ENCODE data around the gene SORCS2.

Gene SORCS2

GRCh38 chr4:7770224-7771050, 578.1 kb downstream of the SORCS2 start:
- H3K27me3 ChIP-seq (ENCODE audit: insufficient read depth, insufficient read length) = no peaks in the 10 kb centered on the region
- peaks cover 13% of the 10 kb centered on the region for H3K4me1 ChIP-seq (ENCODE audit: insufficient read depth, insufficient read length)
- TF ChIP-seq YY1 (IDR thresholded peaks at IDR 0.05; ENCODE audit: insufficient read depth, insufficient read length) (no peak), ZNF274 (IDR thresholded peaks at IDR 0.05; ENCODE audit: low read depth, low read length) (no peak), SUZ12 (IDR thresholded peaks at IDR 0.05; ENCODE audit: extremely low read depth, insufficient read depth, insufficient read length) (no peak)
- no peaks in the 10 kb centered on the region for H3K9me3 ChIP-seq (ENCODE audit: insufficient read depth, low read length)
- peak; percentile 28 for DNase-seq (ENCODE audit: low read depth, low spot score)
- H3K36me3 ChIP-seq (ENCODE audit: insufficient read depth, insufficient read length, low read length) = peaks cover 90% of the 10 kb centered on the region
- H3K9ac ChIP-seq (ENCODE audit: insufficient read length, low read depth) = no peak overlapping the region
- H3K4me3 ChIP-seq (ENCODE audit: insufficient read length, low read depth) = no peak overlapping the region

DNA sequence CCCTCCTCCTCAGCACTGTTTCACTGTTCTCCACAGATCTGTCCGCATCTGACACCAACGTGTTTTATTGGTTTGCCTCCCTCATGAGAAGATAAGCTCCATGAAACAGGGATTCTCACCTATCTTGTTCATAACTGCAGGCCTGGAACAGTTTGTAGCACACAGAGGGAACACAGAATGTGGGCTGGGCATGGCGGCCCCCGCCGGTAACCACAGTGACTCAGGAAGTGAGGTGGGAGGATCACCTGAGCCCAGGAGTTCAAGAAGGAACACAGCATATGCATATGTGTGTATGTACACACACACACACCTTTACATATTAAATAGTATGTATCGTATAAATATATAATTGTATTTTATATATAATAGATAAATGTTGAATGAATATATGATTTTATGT, 578.7 kb downstream of the SORCS2 start:
- peaks cover 13% of the 10 kb centered on the region for H3K4me1 ChIP-seq (ENCODE audit: insufficient read depth, insufficient read length)
- H3K4me3 ChIP-seq (ENCODE audit: insufficient read length, low read depth) = no peak overlapping the region
- H3K27me3 ChIP-seq (ENCODE audit: insufficient read depth, insufficient read length) = no peaks in the 10 kb centered on the region
- no peak for TF ChIP-seq ZNF274 (IDR thresholded peaks at IDR 0.05; ENCODE audit: low read depth, low read length)
- TF ChIP-seq SUZ12 (IDR thresholded peaks at IDR 0.05; ENCODE audit: extremely low read depth, insufficient read depth, insufficient read length) = no peak
- H3K9me3 ChIP-seq (ENCODE audit: insufficient read depth, low read length) = no peaks in the 10 kb centered on the region
- peaks cover 93% of the 10 kb centered on the region for H3K36me3 ChIP-seq (ENCODE audit: insufficient read depth, insufficient read length, low read length)
- DNase-seq (ENCODE audit: low read depth, low spot score) = no peak
- no peak overlapping the region for H3K9ac ChIP-seq (ENCODE audit: insufficient read length, low read depth)

DNA sequence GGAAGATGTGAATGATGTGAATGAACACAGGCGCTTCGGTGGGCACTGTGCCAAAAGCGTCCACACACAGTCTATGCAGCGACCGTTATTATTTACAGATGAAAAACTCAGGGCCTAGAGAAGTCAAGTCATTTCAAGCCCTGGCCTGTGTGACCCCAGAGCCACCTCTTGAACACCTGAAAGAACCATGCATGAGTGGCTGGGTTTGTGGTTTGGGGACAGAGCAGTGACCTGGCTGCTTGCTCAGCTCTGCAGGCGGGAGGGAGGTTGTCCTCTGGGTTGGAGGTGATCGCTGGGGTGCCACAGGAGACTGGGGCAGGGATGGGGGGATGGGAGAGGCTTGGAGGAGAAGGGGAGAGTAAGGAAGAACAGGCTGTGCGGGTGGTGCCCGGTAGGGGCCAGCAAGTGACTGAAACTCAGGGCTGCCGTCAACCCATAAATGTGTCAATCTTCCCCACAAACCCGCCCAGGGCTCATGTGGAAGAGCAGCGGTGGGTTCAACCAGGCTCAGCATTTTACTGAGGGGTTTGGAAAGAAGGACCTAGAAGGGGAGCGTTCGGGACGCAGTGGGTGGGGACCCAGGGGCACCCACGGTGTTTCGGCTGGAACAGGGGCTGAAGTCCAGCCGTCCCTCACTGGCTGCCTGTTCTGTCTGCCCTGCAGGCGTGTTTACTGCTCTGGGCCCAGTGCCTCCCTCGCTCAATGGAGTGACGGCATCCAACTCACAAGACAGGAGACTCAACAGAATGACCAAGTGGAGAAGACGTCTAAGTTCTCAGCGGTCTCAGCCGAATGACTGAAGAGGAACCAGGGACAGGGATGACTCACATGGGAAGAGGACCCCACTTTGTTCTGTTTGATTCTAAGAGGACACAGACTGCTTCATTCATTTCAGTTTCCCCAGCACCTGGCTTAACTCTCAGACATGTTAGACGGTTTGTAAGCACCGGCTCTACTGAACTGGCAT, 579.5 kb downstream of the SORCS2 start:
- no peaks in the 10 kb centered on the region for H3K27me3 ChIP-seq (ENCODE audit: insufficient read depth, insufficient read length)
- no peak overlapping the region for H3K4me3 ChIP-seq (ENCODE audit: insufficient read length, low read depth)
- H3K36me3 ChIP-seq (ENCODE audit: insufficient read depth, insufficient read length, low read length) = peaks cover 92% of the 10 kb centered on the region
- no peak overlapping the region for H3K9ac ChIP-seq (ENCODE audit: insufficient read length, low read depth)
- peaks cover 13% of the 10 kb centered on the region for H3K4me1 ChIP-seq (ENCODE audit: insufficient read depth, insufficient read length)
- no peak for DNase-seq (ENCODE audit: low read depth, low spot score)
- TF ChIP-seq ZNF274 (IDR thresholded peaks at IDR 0.05; ENCODE audit: low read depth, low read length) (no peak), SUZ12 (IDR thresholded peaks at IDR 0.05; ENCODE audit: extremely low read depth, insufficient read depth, insufficient read length) (no peak), YY1 (IDR thresholded peaks at IDR 0.05; ENCODE audit: insufficient read depth, insufficient read length) (no peak)
- no peaks in the 10 kb centered on the region for H3K9me3 ChIP-seq (ENCODE audit: insufficient read depth, low read length)

GRCh38 chr4:7772711-7773385, 580.5 kb downstream of the SORCS2 start:
- H3K27me3 ChIP-seq (ENCODE audit: insufficient read depth, insufficient read length) = no peaks in the 10 kb centered on the region
- no peaks in the 10 kb centered on the region for H3K9me3 ChIP-seq (ENCODE audit: insufficient read depth, low read length)
- H3K4me1 ChIP-seq (ENCODE audit: insufficient read depth, insufficient read length) = peaks cover 13% of the 10 kb centered on the region
- TF ChIP-seq SUZ12 (IDR thresholded peaks at IDR 0.05; ENCODE audit: extremely low read depth, insufficient read depth, insufficient read length) (no peak), ZNF274 (IDR thresholded peaks at IDR 0.05; ENCODE audit: low read depth, low read length) (no peak), YY1 (IDR thresholded peaks at IDR 0.05; ENCODE audit: insufficient read depth, insufficient read length) (no peak)
- no peak for DNase-seq (ENCODE audit: low read depth, low spot score)
- H3K9ac ChIP-seq (ENCODE audit: insufficient read length, low read depth) = no peak overlapping the region
- H3K36me3 ChIP-seq (ENCODE audit: insufficient read depth, insufficient read length, low read length) = peaks cover 91% of the 10 kb centered on the region
- no peak overlapping the region for H3K4me3 ChIP-seq (ENCODE audit: insufficient read length, low read depth)

DNA sequence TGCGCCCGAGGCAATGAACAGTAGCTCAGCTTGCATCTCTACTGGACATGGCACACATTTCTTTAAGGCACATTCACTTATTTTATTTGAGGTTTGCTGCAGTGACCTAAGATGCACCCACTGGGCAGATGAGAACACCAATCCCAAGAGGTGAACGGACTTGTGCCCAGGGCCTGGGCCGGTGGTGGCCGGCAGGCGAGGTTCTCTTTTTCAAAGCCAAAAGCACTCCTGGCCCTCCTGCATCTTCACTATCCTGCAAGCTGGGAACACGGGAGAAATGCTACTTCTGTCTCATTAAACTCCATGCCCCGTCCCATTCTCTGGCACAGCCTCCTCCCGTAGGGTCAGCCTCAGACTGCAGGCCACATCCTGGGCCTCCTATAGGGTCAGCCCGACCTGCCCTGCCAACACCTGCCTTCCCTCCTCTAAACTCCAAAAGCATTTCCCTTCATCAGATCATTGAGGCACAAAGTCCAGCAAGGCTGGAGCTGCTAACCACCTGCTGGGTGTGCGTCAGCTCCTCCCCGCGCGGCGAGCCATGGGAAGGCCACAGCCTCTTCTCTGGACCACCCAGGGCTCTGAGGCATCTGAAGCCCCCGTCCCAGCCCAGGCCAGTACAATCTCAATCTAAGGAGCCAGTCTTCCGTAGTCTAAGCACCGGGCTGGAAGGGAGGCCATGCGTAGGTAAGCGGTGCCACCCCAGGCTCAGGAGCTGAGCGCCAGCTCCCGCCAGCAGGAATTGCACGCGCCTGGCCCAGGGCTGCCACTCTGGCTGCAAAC, 581.3 kb downstream of the SORCS2 start:
- H3K27me3 ChIP-seq (ENCODE audit: insufficient read depth, insufficient read length) = no peaks in the 10 kb centered on the region
- H3K9me3 ChIP-seq (ENCODE audit: insufficient read depth, low read length) = no peaks in the 10 kb centered on the region
- peaks cover 92% of the 10 kb centered on the region for H3K36me3 ChIP-seq (ENCODE audit: insufficient read depth, insufficient read length, low read length)
- H3K4me1 ChIP-seq (ENCODE audit: insufficient read depth, insufficient read length) = peaks cover 13% of the 10 kb centered on the region
- H3K9ac ChIP-seq (ENCODE audit: insufficient read length, low read depth) = no peak overlapping the region
- TF ChIP-seq YY1 (IDR thresholded peaks at IDR 0.05; ENCODE audit: insufficient read depth, insufficient read length) (no peak), SUZ12 (IDR thresholded peaks at IDR 0.05; ENCODE audit: extremely low read depth, insufficient read depth, insufficient read length) (no peak), ZNF274 (IDR thresholded peaks at IDR 0.05; ENCODE audit: low read depth, low read length) (no peak)
- H3K4me3 ChIP-seq (ENCODE audit: insufficient read length, low read depth) = no peak overlapping the region
- no peak for DNase-seq (ENCODE audit: low read depth, low spot score)
